H1 (cell line): ENCODE measurements around the gene PABPN1. TPM values are rescaled to one million over a fixed set of nuclear protein-coding genes. Genes with fewer than 3 reads are reported as not detected.

Experiments used
- CHD1 ChIP-seq: IDR thresholded peaks from 2 replicates; pipeline ENCODE4 v1.6.1; 2012; ENCODE audit warnings: low read depth, low read length, improper control_type of control experiment
- CHD7 ChIP-seq: fragments of 300-600 bp; sonication (generic); IDR thresholded peaks from 2 replicates; pipeline ENCODE4 v1.7.1; 2012; ENCODE audit warnings: low read length, moderate library complexity, mild to moderate bottlenecking, inconsistent platforms; ENCODE audit not compliant: insufficient replicate concordance
- CTCF ChIP-seq, 3 experiments: IDR thresholded peaks; 1 replicate in 2 of 3; 2 replicates in 1 of 3; pipeline versions ENCODE4 v1.5.1 to v1.6.1; 2011; ENCODE audit warnings: low read length in 3 of 3, mild to moderate bottlenecking in 3 of 3, inconsistent platforms in 2 of 3, low read depth in 1 of 3, moderate library complexity in 1 of 3; ENCODE audit not compliant: insufficient read depth in 1 of 3; ENCODE audit errors: control extremely low read depth in 1 of 3
- PHF8 ChIP-seq: fragments of 200-600 bp; sonication (generic); conservative IDR thresholded peaks from 2 replicates; pipeline ENCODE4 v1.7.1; 2012; ENCODE audit warnings: low read depth, mild to moderate bottlenecking, inconsistent platforms, low read length, moderate library complexity
- RAD21 ChIP-seq, 2 experiments: IDR thresholded peaks in 1 of 2; conservative IDR thresholded peaks in 1 of 2; 2 replicates each; pipeline ENCODE4 v1.6.1; 2011; ENCODE audit warnings: low read depth in 2 of 2, low read length in 2 of 2, improper control_type of control experiment in 1 of 2, inconsistent platforms in 1 of 2, mild to moderate bottlenecking in 1 of 2, moderate library complexity in 1 of 2
- RBBP5 ChIP-seq: IDR thresholded peaks from 2 replicates; pipeline ENCODE4 v1.7.1; 2012; ENCODE audit warnings: low read depth, mild to moderate bottlenecking, inconsistent platforms, low read length, moderate library complexity, borderline replicate concordance
- TCF12 ChIP-seq: IDR thresholded peaks from 2 replicates; pipeline ENCODE4 v1.6.1; 2011; ENCODE audit warnings: low read depth, mild to moderate bottlenecking, low read length
- polyA plus RNA-seq, 7 experiments: library from polyadenylated mRNA; depleted of rRNA in 3 of 7; stranded (reverse) in 5 of 7; unstranded in 2 of 7; fragments of >200 nt in 5 of 7; fragments of 200-250 nt in 2 of 7; gene quantifications; 1 replicate in 5 of 7; 2 replicates in 1 of 7; 4 replicates in 1 of 7; pipeline versions ENCODE4 v1.2.1 to v1.2.3, GENCODE V29; 2011 to 2013; ENCODE audit warnings: missing spikeins in 2 of 7, mixed read lengths in 2 of 7
- total RNA-seq: library from RNA; stranded (reverse); fragmentation: NEBNext Ultra II Directional; extraction: Animal tissue kit (Norgen Biotek cat#: 25700); gene quantifications from 2 replicates; pipeline ENCODE4 v1.2.1, GENCODE V29; 2021

The PABPN1 gene
- total and polyA plus RNA-seq, 2 of the 8 experiments (the other 6 are each of a cell fraction or from before 2014, with no cell fraction given), result 300 to 331 TPM

- TF ChIP-seq CHD7, result no peak
- no peak for TF ChIP-seq CHD1
- 0 out of 2 replicates have a peak, but pooled peaks have one; percentile 8 for TF ChIP-seq TCF12
- peak; percentile 17; the same call in 1 of the 2 replicates for TF ChIP-seq PHF8
- TF ChIP-seq RAD21 (IDR thresholded peaks at IDR 0.05 in 1 of 2, conservative IDR thresholded peaks at IDR 0.05 in 1 of 2; ENCODE audit: low read depth in 2 of 2, low read length in 2 of 2), result peak; percentile 6 to 46; a peak in 3 of 4 replicates
- peak; percentile 71 to 93 (median 80) for TF ChIP-seq CTCF (IDR thresholded peaks at IDR 0.05; ENCODE audit: control extremely low read depth in 1 of 3, insufficient read depth in 1 of 3, low read depth in 1 of 3, low read length in 3 of 3)
- no peak; the same call in 1 of the 2 replicates for TF ChIP-seq RBBP5
Observed at GRCh38 chr14:23301288-23301968, 19.8 kb upstream of the PABPN1 start (continued).
